GM21447 (cell line): Measurements from ENCODE around the gene ZBTB21.
"Not testable (repeated sequence)": the region's sequence is repeated elsewhere in the genome, so short reads cannot be mapped to it uniquely, and the experiment has no call there.

ENCODE experiments used
- ATAC-seq: cut with Tn5 transposase; IDR thresholded peaks from one replicate; pipeline ENCODE4 v1.9.1; 2021; ENCODE audit not compliant: unreplicated experiment

The ZBTB21 gene

GRCh38 chr21:41995577-41995976 lies 14.6 kb downstream of the ZBTB21 start:
- ATAC-seq, result no peak

GRCh38 chr21:41994613-41995012 lies 15.5 kb downstream of the ZBTB21 start:
- not testable (repeated sequence) for ATAC-seq

- no peak for ATAC-seq
Observed at GRCh38 chr21:41993744-41994143, 16.4 kb downstream of the ZBTB21 start.

- ATAC-seq, result no peak
Observed at GRCh38 chr21:41992576-41992975, 17.6 kb downstream of the ZBTB21 start.

- no peak for ATAC-seq
Observed at GRCh38 chr21:41991659-41992058, 18.5 kb downstream of the ZBTB21 start.

GRCh38 chr21:41989698-41990097 lies 20.5 kb downstream of the ZBTB21 start:
- no peak for ATAC-seq

GRCh38 chr21:41987310-41987709 lies 22.9 kb downstream of the ZBTB21 start:
- no peak for ATAC-seq

GRCh38 chr21:41985662-41986416 lies 24.3 kb downstream of the ZBTB21 start:
- no peak for ATAC-seq

- no peak for ATAC-seq
Observed at GRCh38 chr21:41983229-41983628, 26.9 kb downstream of the ZBTB21 start.

GRCh38 chr21:41980561-41980960 lies 29.6 kb downstream of the ZBTB21 start:
- ATAC-seq, result no peak

- ATAC-seq, result no peak
Observed at GRCh38 chr21:41979751-41980369, 30.3 kb downstream of the ZBTB21 start.

GRCh38 chr21:41979335-41979734 lies 30.8 kb downstream of the ZBTB21 start:
- no peak for ATAC-seq

GRCh38 chr21:41977034-41977950 lies 32.9 kb downstream of the ZBTB21 start:
- ATAC-seq, result no peak

- no peak for ATAC-seq
Observed at GRCh38 chr21:41976611-41977010, 33.5 kb downstream of the ZBTB21 start.

GRCh38 chr21:41975391-41976272 lies 34.5 kb downstream of the ZBTB21 start:
- no peak for ATAC-seq

GRCh38 chr21:41974752-41975053 lies 35.5 kb downstream of the ZBTB21 start:
- ATAC-seq, result no peak

- no peak for ATAC-seq
Observed at GRCh38 chr21:41973861-41974751, 36.1 kb downstream of the ZBTB21 start.

GRCh38 chr21:41973427-41973831 lies 36.7 kb downstream of the ZBTB21 start:
- no peak for ATAC-seq

GRCh38 chr21:41972511-41973205 lies 37.5 kb downstream of the ZBTB21 start:
- ATAC-seq, result no peak
